A673 (cell line): ENCODE measurements around the gene A4GALT.

ENCODE experiments used
- CTCF ChIP-seq: fragments of 300-800, 200-600 bp; sonication (generic); conservative IDR thresholded peaks from 2 replicates; pipeline ENCODE4 v1.5.1; 2017; ENCODE audit warnings: low read depth, mild to moderate bottlenecking, antibody characterized with exemption, low read length, moderate library complexity, mixed read lengths
- EZH2 ChIP-seq: fragments of 200-600 bp; sonication (generic); IDR thresholded peaks from 2 replicates; pipeline ENCODE4 v1.6.1; 2017; ENCODE audit warnings: borderline replicate concordance, low read depth, mild to moderate bottlenecking, mixed read lengths, antibody characterized with exemption, low read length; ENCODE audit not compliant: poor library complexity, severe bottlenecking

- TF ChIP-seq CTCF (no peak), EZH2 (no peak)
Observed at GRCh38 chr22:42682113-42682851, 38.4 kb downstream of the A4GALT start.
